IgD-negative memory B cell (primary cell): Measurements from ENCODE around the gene C10orf67. TPM values are rescaled to one million over a fixed set of nuclear protein-coding genes. Genes with fewer than 3 reads are reported as not detected.

Source experiments
- H3K27ac Mint-ChIP-seq, 3 donors: one replicate each; pipeline ENCODE4 v1.8.0; 2020 to 2022; ENCODE audit warnings: mild to moderate bottlenecking in 3 of 3, mixed read lengths in 3 of 3, moderate library complexity in 1 of 3
- H3K27me3 Mint-ChIP-seq: one replicate; pipeline ENCODE4 v1.8.0; 2021; ENCODE audit warnings: mixed read lengths
- H3K36me3 Mint-ChIP-seq: one replicate; pipeline ENCODE4 v1.8.0; 2020; ENCODE audit warnings: mild to moderate bottlenecking, mixed read lengths
- H3K4me1 Mint-ChIP-seq, 3 donors: one replicate each; pipeline ENCODE4 v1.8.0; 2020 to 2022; ENCODE audit warnings: mixed read lengths in 3 of 3, mild to moderate bottlenecking in 1 of 3
- H3K4me3 Mint-ChIP-seq, 4 donors: one replicate each; pipeline ENCODE4 v1.8.0; 2020 to 2022; ENCODE audit warnings: mild to moderate bottlenecking in 4 of 4, mixed read lengths in 4 of 4, moderate library complexity in 3 of 4
- H3K9me3 Mint-ChIP-seq, 3 donors: one replicate each; pipeline ENCODE4 v1.8.0; 2020 to 2021; ENCODE audit warnings: mixed read lengths in 3 of 3, mild to moderate bottlenecking in 1 of 3
- polyA plus RNA-seq: library from polyadenylated mRNA; unstranded; fragments of 300-500 nt; fragmentation: Illumina TruSeq; gene quantifications from one replicate; pipeline ENCODE4 v1.2.3, GENCODE V29; 2021

Gene C10orf67
- polyA plus RNA-seq, 1 donor from 2014 or later, result not detected

DNA sequence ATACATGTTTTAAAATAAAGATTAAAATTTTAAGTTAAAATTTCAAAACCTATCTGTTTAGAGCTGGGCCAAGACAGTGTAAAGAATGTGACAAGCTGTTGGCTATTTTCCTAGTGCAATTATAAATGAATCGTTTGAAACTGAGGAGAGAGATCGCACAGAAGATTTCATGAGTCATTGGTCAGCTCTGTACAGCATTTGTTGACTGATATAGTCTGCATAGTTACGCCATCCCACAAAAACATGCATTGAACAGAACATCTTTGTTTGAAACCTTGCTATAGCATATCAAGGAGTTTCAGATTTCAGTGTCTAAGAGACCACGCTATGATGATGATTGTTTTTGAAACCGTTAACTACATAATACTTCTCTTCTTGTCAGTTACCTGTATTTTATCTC, 1.3 kb upstream of the C10orf67 start:
- Mint-ChIP-seq H3K36me3 (no peaks in the 10 kb centered on the region), H3K27me3 (peaks cover 21% of the 10 kb centered on the region), H3K9me3 (no peaks in the 10 kb centered on the region), H3K4me3 (no peak overlapping the region), H3K27ac (no peak overlapping the region), H3K4me1 (peaks cover 4 to 12% (median 6%) of the 10 kb centered on the region in 3 donors)

DNA sequence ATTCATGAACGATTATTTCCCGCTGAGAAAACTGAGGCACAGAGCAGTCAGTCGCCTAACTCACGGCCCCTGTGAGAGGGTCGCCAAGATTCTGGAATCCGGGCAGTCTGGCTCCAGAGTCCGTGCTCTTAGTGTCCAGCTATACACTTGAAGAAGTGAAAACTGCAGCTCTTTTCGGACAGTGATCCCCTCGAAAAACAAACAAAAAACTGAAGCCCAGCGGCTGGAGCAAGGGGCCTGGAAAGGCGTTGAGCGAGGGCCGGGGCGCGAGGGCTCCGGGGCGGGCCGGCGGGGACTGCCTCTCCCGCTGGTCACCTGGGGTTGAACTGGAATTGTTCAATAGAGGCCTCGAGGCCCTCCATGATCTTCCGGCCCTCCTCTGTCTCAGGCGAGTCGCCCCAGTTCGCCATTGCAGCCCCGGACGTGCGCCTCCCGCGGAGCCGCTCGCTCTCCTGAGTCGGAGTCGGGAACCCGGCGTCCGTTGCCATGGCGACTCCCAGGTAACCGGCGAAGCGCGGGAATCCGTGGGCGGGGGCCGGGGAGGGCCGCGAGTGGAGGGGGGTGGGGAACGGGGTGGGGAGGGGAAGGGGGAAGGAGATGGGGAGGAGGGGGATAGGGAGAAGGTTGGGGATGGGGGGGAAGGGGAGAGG, 881 bp downstream of the C10orf67 start:
- H3K27ac Mint-ChIP-seq, result peak overlapping the region in 1 of 3 donors; percentile 78
- peaks cover 4 to 13% (median 6%) of the 10 kb centered on the region in 3 donors for H3K4me1 Mint-ChIP-seq
- no peaks in the 10 kb centered on the region for H3K9me3 Mint-ChIP-seq
- peak overlapping the region; percentile 69 to 91 (median 74) for H3K4me3 Mint-ChIP-seq
- H3K27me3 Mint-ChIP-seq, result peaks cover 21% of the 10 kb centered on the region
- no peaks in the 10 kb centered on the region for H3K36me3 Mint-ChIP-seq

DNA sequence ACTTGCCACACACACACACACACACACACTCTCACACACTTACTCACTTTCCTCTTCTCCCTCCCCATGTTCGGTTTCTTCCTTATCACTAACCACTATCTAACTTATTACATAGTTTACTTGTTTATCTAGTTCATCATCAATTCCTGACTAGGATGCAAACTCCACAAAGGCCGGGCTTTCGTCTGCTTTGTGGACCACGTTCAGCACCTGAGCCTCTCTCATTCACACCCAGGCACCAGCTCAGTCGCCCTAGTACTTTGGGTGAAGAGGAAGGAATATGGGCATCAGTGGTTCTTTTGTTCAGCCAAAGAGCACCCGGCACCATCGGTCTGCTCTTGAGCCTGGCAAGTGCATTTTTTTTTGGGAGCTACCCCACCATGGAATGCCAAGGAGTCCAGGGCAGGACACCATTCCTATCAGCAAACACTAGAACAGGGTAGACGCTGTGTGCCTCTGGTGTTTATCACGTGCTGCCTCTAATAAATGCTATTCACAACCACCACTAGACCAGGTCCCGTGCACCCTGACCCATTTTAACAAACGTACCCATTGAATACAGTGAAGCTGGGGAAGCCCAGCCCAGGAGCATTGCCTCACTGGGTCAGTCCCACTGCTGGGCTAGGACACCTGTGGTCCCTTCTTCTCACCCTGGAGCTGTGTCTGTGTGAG, 2.2 kb downstream of the C10orf67 start:
- H3K27me3 Mint-ChIP-seq, result peaks cover 20% of the 10 kb centered on the region
- no peaks in the 10 kb centered on the region for H3K9me3 Mint-ChIP-seq
- no peak overlapping the region for H3K27ac Mint-ChIP-seq
- peak overlapping the region in 1 of 4 donors; percentile 69 for H3K4me3 Mint-ChIP-seq
- no peaks in the 10 kb centered on the region for H3K36me3 Mint-ChIP-seq
- peaks cover 4 to 13% (median 6%) of the 10 kb centered on the region in 3 donors for H3K4me1 Mint-ChIP-seq

DNA sequence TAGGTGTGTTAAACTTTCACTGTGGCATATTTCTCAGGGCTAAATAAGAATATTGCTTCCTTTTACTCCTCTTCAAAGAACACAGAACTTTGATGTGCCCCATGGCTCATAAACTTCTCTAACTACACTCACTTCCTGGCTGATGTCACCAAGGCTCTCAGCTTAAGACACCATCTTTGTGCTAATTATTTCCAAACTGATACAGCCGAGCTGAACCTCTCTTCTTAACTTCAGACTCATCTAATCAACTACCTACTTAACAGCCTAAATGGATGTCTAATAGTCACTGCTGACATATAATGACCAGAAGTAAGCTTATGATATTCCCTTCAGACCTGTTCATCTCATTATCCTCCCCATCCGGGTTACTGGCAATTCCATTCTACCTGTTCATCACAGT, 3.6 kb downstream of the C10orf67 start:
- Mint-ChIP-seq H3K27ac (no peak overlapping the region), H3K27me3 (peaks cover 18% of the 10 kb centered on the region), H3K4me1 (peaks cover 4 to 13% (median 6%) of the 10 kb centered on the region in 3 donors), H3K36me3 (no peaks in the 10 kb centered on the region), H3K9me3 (no peaks in the 10 kb centered on the region), H3K4me3 (no peak overlapping the region)

DNA sequence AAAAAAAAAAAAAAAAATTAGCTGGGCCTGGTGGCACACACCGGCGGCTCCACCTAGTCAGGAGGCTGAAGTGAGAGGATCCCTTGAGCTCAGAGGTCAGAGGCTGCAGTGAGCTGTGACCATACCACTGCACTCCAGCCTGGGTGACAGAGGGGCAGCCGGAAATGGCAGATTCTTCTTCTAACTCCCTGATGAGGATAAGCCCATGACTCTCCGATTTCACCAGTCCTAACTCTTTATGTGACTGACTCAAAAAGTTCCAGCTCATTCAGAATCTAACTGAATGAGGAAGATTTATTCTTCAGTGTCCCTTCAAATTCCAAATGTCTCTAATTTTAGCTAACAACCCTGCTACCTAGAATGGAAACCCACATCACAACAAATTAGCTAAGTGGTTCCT, 4.2 kb downstream of the C10orf67 start:
- H3K36me3 Mint-ChIP-seq, result no peaks in the 10 kb centered on the region
- peaks cover 15% of the 10 kb centered on the region for H3K27me3 Mint-ChIP-seq
- no peak overlapping the region for H3K27ac Mint-ChIP-seq
- H3K9me3 Mint-ChIP-seq, result no peaks in the 10 kb centered on the region
- no peak overlapping the region for H3K4me3 Mint-ChIP-seq
- H3K4me1 Mint-ChIP-seq, result peaks cover 6 to 13% (median 7%) of the 10 kb centered on the region in 3 donors

DNA sequence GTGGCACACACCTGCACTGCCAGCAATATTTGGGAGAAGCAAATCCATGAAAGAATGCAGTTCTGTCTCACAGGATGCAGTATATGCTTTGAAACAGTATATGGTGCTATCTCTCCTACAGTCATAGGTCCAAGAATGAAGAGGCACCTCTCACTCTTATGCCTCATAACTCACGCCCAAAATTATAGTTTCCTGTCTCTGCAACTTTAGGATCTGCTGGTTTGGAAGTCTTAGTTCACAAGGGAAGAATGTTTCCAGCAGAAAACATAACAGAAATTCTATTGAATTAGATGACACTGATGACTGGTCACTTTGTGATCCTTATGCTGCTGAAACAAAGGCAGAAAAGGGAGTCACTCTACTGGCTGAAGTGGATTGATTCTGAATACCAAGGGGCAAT, 5.7 kb downstream of the C10orf67 start:
- H3K4me1 Mint-ChIP-seq, result peaks cover 0 to 7% (median 3%) of the 10 kb centered on the region in 3 donors
- H3K27me3 Mint-ChIP-seq, result peaks cover 10% of the 10 kb centered on the region
- H3K36me3 Mint-ChIP-seq, result no peaks in the 10 kb centered on the region
- H3K27ac Mint-ChIP-seq, result no peak overlapping the region
- no peak overlapping the region for H3K4me3 Mint-ChIP-seq
- H3K9me3 Mint-ChIP-seq, result no peaks in the 10 kb centered on the region

DNA sequence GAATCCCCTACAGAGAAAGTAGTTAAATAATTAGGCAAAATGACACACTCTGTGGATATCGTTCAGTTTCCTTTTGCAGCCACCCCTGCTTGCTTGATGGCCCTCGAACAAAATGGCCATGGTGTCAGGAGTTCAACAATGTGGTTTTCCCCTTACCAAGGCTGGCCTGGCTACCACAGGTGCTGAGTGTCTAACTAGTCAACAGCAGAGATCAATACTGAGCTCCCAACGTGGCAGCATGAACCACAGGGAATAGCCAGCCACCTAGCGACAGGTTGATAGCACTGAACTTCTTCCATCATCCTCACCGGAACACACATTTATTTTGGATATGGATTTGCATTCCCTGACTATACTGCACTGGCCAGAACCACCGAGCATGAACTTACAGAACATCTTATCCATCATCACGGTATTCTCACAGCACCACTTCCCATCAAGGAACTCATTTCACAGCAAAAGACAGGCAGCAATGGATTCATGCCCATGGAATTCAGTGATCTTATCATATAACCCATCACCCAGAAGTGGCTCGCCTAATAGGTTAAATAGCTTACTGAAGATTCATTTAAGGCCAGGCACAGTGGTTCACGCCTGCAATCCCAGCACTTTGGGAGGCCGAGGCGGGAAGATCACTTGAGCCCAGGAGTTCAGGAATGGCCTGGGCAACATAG, 6.3 kb downstream of the C10orf67 start:
- peaks cover 0 to 5% (median 3%) of the 10 kb centered on the region in 3 donors for H3K4me1 Mint-ChIP-seq
- no peaks in the 10 kb centered on the region for H3K36me3 Mint-ChIP-seq
- H3K27ac Mint-ChIP-seq, result no peak overlapping the region
- H3K4me3 Mint-ChIP-seq, result no peak overlapping the region
- no peaks in the 10 kb centered on the region for H3K9me3 Mint-ChIP-seq
- peaks cover 6% of the 10 kb centered on the region for H3K27me3 Mint-ChIP-seq

DNA sequence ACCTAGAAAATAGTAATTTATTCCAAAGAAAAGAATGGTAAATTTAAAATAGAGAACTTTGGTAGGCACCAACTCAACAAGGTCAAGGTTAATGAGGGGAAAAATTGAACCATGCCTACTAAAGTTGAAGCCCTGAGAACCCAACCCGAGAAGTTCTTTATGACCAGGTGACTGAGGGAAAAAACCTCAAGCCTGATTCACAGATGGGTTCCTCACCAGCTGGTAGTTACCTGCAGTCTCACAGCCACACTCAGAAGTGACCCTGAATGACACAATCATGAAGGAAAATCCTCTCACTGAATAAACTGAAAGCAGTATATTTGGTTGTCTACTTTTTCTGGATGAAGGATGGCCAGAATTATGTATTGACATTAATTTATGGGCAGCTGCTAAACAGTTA, 7.0 kb downstream of the C10orf67 start:
- Mint-ChIP-seq H3K9me3 (no peaks in the 10 kb centered on the region), H3K27ac (no peak overlapping the region), H3K36me3 (no peaks in the 10 kb centered on the region), H3K4me1 (peaks cover 0 to 5% (median 3%) of the 10 kb centered on the region in 3 donors), H3K27me3 (peaks cover 2% of the 10 kb centered on the region), H3K4me3 (no peak overlapping the region)

DNA sequence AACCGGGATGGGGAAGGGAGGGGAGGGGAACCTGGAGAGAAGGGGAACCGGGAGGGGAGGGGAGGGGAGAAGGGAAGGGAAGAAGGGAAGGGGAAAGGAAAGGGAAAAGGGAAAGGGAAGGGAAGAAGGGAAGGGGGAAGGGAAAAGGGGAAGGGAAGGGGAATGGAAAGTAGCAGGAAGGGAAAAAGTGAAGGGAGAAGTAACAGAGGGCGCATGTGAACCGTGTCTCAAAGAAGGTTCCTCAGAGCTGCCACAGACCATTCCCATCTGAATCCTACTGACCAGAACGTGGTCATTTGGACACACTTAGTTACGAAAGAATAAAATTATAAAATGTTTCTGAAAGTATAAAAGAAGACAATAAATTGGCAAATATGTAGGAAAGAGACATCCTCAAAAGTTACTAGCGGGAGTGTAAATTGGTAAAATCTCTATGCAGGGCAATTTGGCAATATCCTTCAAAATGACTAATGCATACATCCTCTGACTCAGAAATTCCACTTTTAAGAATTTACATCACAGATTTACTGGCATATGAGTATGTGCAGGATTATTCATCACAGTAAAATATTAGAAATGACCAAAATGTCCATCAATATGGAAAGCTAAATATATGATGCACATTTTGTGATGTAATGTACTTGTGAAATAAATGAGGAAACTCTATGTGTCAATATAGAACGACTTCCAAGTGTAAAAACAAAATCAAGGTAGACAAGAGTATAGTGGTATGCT, 12.9 kb downstream of the C10orf67 start:
- Mint-ChIP-seq H3K27me3 (no peaks in the 10 kb centered on the region), H3K4me1 (peaks cover 0 to 3% (median 0%) of the 10 kb centered on the region in 3 donors), H3K36me3 (peaks cover 2% of the 10 kb centered on the region), H3K4me3 (no peak overlapping the region), H3K9me3 (peaks cover 0 to 2% (median 0%) of the 10 kb centered on the region in 3 donors), H3K27ac (no peak overlapping the region)

DNA sequence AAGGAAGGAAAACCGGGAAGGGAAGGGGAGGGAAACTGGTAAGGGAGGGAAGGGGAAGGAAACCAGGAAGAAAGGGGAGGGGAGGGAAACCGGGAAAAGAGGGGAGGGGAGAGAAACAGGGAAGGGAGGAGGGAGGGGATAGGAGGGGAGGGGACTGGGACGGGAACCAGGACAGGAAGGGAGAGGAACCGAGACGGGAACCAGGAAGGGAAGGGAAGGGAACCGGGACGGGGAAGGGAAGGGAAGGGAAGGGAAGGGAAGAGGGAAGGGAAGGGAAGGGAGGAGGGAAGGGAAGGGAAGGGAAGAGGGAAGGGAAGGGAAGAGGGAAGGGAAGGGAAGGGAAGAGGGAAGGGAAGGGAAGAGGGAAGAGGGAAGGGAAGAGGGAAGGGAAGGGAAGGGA, 13.6 kb downstream of the C10orf67 start:
- peaks cover 0 to 2% (median 0%) of the 10 kb centered on the region in 3 donors for H3K9me3 Mint-ChIP-seq
- peaks cover 2% of the 10 kb centered on the region for H3K27me3 Mint-ChIP-seq
- no peak overlapping the region for H3K4me3 Mint-ChIP-seq
- H3K4me1 Mint-ChIP-seq, result peaks cover 0 to 2% (median 0%) of the 10 kb centered on the region in 3 donors
- H3K27ac Mint-ChIP-seq, result no peak overlapping the region
- H3K36me3 Mint-ChIP-seq, result peaks cover 2% of the 10 kb centered on the region

DNA sequence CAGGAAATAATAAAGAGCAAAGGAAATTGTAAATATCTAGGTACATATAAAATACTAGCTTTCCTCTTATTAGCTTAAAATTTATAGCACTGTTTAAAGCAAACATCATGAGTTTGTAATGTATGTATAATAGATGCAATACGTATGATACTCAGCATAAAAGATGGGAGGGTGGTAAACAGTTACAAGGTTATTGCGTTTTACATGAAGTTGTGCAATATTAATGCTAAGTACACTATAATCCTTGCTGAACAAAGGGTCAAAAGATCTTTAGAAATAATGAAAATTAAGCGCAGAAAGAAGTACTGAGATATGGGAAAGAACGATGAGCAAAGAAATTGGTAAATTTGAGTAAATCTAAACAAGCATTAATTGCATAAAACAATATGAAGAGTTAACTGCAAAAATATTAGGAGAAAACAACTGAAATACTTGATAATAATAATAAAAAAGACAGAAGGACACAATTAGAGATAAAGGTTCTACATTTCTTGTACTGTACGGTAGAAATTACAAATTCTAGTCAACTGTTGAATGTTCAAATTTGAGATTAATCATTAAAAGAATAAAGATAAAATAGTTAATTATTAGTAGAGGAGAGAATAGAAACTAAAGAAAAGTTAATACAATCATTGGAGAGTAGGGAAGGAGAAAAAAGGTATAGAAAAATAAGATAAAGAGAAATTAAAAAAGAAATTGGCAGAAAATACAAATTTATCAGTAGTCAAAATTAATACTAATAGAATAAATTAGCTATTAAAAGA, 17.9 kb downstream of the C10orf67 start:
- peaks cover 0 to 2% (median 0%) of the 10 kb centered on the region in 3 donors for H3K9me3 Mint-ChIP-seq
- peaks cover 19% of the 10 kb centered on the region for H3K27me3 Mint-ChIP-seq
- H3K4me3 Mint-ChIP-seq, result no peak overlapping the region
- H3K27ac Mint-ChIP-seq, result no peak overlapping the region
- peaks cover 2% of the 10 kb centered on the region for H3K36me3 Mint-ChIP-seq
- H3K4me1 Mint-ChIP-seq, result no peaks in the 10 kb centered on the region

DNA sequence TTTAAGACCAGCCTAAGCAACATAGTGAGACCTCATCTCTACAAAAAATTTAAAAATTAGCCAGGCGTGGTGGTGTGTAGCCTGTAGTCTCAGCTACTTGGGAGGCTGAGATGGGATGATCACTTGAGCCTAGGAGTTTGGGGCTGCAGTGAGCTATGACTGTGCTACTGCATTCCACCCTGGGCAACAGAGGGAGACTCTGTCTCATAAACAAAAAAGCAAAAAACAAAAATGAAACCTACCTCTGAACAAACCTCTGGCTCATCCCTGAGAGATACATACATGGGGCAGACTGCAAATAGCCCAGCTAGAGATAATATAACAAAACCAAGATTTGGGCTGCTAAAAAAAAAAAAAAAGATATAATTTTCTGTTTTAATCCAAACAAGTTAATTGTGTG, 19.5 kb downstream of the C10orf67 start:
- no peaks in the 10 kb centered on the region for H3K4me1 Mint-ChIP-seq
- H3K4me3 Mint-ChIP-seq, result no peak overlapping the region
- H3K36me3 Mint-ChIP-seq, result no peaks in the 10 kb centered on the region
- H3K27ac Mint-ChIP-seq, result no peak overlapping the region
- peaks cover 21% of the 10 kb centered on the region for H3K27me3 Mint-ChIP-seq
- H3K9me3 Mint-ChIP-seq, result peaks cover 0 to 2% (median 0%) of the 10 kb centered on the region in 3 donors

DNA sequence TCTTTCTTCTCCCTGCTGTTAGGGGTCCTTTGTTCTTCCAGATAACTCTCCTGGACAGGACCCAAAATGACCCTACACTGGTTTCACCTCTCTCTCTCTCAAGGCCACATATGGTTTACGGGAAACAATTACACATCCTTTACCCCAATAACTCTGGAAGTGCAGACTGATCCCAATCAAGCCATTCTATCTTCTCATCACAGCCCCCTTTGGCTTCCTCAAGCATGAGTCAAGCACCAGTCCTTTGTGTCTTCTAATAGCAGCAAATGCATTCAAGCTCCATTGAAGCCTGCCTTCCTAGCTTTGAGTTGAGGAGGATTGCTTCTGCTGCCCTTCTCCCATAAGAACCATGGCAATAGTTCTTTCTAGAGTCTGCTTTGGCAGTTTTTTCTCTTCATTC, 20.2 kb downstream of the C10orf67 start:
- no peak overlapping the region for H3K4me3 Mint-ChIP-seq
- peaks cover 21% of the 10 kb centered on the region for H3K27me3 Mint-ChIP-seq
- H3K4me1 Mint-ChIP-seq, result no peaks in the 10 kb centered on the region
- H3K36me3 Mint-ChIP-seq, result no peaks in the 10 kb centered on the region
- peaks cover 0 to 2% (median 0%) of the 10 kb centered on the region in 3 donors for H3K9me3 Mint-ChIP-seq
- no peak overlapping the region for H3K27ac Mint-ChIP-seq

DNA sequence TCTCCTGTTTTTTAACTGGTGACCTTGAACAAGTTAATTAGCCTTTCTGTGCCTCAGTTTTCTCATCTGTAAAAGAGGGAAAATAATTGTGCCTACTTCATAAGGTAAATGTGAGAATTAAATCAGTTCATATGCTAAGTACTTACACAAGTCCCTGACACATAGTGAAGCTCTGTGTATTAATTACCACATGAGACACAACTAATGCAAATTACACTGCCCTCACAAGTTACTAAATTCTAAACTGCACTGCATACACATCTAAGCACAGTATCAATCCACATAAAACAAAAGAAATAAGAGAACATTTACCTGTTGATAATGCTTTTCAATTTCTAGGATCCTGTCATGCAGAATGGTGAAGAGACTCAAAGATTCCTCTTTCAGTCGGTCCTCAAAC, 22.5 kb downstream of the C10orf67 start:
- peaks cover 21% of the 10 kb centered on the region for H3K27me3 Mint-ChIP-seq
- H3K36me3 Mint-ChIP-seq, result no peaks in the 10 kb centered on the region
- H3K9me3 Mint-ChIP-seq, result no peaks in the 10 kb centered on the region
- peaks cover 0 to 2% (median 0%) of the 10 kb centered on the region in 3 donors for H3K4me1 Mint-ChIP-seq
- no peak overlapping the region for H3K4me3 Mint-ChIP-seq
- no peak overlapping the region for H3K27ac Mint-ChIP-seq
